ENCODE measurements around the gene PEX16. TPM values are rescaled to one million over a fixed set of nuclear protein-coding genes. Genes with fewer than 3 reads are reported as not detected.

Gene PEX16
- polyA plus RNA-seq, 1 donor, result 22.6 TPM

DNA sequence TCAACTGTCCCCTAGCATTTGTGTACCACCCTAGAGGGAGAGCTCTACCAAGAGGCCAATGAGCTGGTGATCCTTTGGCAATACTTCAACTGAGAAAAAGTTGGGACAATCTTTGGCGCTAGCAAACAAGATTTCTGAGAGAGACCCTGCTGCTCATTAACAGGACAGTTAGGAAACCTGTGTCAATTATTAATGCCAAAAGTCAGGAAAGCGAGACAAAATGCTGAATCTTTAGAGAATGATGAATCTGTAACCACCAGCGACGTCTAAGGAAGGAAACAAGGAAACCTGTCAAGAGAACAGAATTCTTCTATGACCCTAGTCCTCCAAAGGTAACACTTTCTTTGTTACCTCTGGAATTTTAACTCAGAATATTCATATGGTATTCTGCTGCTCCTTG lies 24.7 kb upstream of the PEX16 start:
- DNase-seq, result no peak
- H3K4me3 ChIP-seq (ENCODE audit: low read length), result no peak overlapping the region
- no peaks in the 10 kb centered on the region for H3K4me1 ChIP-seq (ENCODE audit: control insufficient read depth, insufficient read depth, low read length)
- H3K27me3 ChIP-seq (ENCODE audit: control insufficient read depth, insufficient read depth, low read length), result no peaks in the 10 kb centered on the region
- H3K9me3 ChIP-seq (ENCODE audit: control insufficient read depth, low read depth, low read length), result no peaks in the 10 kb centered on the region
- H3K36me3 ChIP-seq (ENCODE audit: control insufficient read depth, insufficient read depth, low read length), result peaks cover 45% of the 10 kb centered on the region
- H3K27ac ChIP-seq (ENCODE audit: low read length), result no peak overlapping the region
- 100% methylated on average over 4 of the region's 4 CpGs for WGBS (ENCODE audit: insufficient coverage, low lambda C conversion rate)

DNA sequence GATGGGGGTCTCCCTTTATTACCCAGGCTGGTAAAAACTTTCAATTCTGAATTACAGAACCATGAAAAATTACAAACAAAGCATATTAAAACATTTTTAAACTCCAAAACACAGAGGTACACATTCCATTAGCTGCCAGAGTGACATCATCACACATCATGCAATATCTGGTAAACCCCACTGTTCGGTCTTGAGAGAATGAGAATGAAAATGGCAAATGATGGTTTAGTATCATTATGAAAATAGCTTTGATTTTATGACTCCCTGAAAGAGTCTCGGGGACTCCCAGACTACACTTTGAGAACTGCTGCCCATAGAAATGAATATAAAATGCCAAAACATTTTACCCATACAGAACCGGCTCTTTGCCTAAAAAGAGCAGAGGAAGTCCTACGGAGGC lies 23.6 kb upstream of the PEX16 start:
- 100% methylated on average over 1 of the region's 4 CpGs for WGBS (ENCODE audit: insufficient coverage, low lambda C conversion rate)
- peaks cover 47% of the 10 kb centered on the region for H3K36me3 ChIP-seq (ENCODE audit: control insufficient read depth, insufficient read depth, low read length)
- no peaks in the 10 kb centered on the region for H3K27me3 ChIP-seq (ENCODE audit: control insufficient read depth, insufficient read depth, low read length)
- no peaks in the 10 kb centered on the region for H3K9me3 ChIP-seq (ENCODE audit: control insufficient read depth, low read depth, low read length)
- no peak overlapping the region for H3K27ac ChIP-seq (ENCODE audit: low read length)
- H3K4me1 ChIP-seq (ENCODE audit: control insufficient read depth, insufficient read depth, low read length), result no peaks in the 10 kb centered on the region
- DNase-seq, result no peak
- H3K4me3 ChIP-seq (ENCODE audit: low read length), result no peak overlapping the region

DNA sequence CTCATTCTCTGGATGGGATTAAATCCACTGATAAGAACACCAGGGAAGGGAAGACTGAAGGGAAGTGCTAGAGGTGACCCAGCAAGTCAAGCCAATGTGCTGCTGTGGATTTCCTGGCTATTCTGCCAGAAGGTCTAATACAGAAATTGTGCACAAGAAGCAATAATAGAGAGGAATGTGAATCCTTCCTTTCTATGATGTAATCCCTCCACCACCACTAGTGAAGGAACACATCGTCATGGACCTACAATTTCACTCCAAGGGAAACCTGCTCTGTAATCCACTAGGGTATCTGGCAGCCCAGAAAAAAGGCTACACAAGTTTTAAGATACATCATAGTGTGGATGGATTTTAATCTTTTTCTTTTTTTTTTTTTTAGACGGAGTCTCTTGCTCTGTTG lies 22.2 kb upstream of the PEX16 start:
- no CpG with 5 or more reads among the region's 2 CpGs for WGBS (ENCODE audit: insufficient coverage, low lambda C conversion rate)
- Histone ChIP-seq H3K9me3 (ENCODE audit: control insufficient read depth, low read depth, low read length) (no peaks in the 10 kb centered on the region), H3K36me3 (ENCODE audit: control insufficient read depth, insufficient read depth, low read length) (peaks cover 45% of the 10 kb centered on the region), H3K27me3 (ENCODE audit: control insufficient read depth, insufficient read depth, low read length) (no peaks in the 10 kb centered on the region), H3K4me3 (ENCODE audit: low read length) (no peak overlapping the region), H3K4me1 (ENCODE audit: control insufficient read depth, insufficient read depth, low read length) (no peaks in the 10 kb centered on the region), H3K27ac (ENCODE audit: low read length) (no peak overlapping the region)
- DNase-seq, result no peak

DNA sequence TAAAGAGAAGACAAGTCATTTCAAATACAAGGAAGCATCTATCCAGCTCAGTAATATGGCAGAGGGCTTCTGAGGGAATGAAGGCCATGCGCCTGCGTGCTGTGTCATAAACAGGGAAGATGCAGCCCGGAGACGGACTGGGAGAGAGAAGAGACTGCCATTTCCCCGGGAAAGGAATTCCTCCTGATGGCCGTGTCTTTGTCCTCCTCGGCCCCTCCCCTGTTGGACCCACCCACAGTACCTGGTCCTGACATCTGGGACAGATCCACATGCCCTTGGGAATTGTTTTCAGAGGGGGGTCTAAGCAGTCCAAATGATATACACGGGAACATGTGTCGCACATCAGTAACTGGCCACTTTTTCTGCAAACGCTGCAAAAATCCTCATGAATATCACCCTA lies 20.2 kb upstream of the PEX16 start:
- no peak for DNase-seq
- H3K9me3 ChIP-seq (ENCODE audit: control insufficient read depth, low read depth, low read length), result no peaks in the 10 kb centered on the region
- no peak overlapping the region for H3K4me3 ChIP-seq (ENCODE audit: low read length)
- H3K27me3 ChIP-seq (ENCODE audit: control insufficient read depth, insufficient read depth, low read length), result no peaks in the 10 kb centered on the region
- no peak overlapping the region for H3K27ac ChIP-seq (ENCODE audit: low read length)
- WGBS (ENCODE audit: insufficient coverage, low lambda C conversion rate), result 93% methylated on average over 2 of the region's 10 CpGs
- no peaks in the 10 kb centered on the region for H3K4me1 ChIP-seq (ENCODE audit: control insufficient read depth, insufficient read depth, low read length)
- peaks cover 57% of the 10 kb centered on the region for H3K36me3 ChIP-seq (ENCODE audit: control insufficient read depth, insufficient read depth, low read length)

DNA sequence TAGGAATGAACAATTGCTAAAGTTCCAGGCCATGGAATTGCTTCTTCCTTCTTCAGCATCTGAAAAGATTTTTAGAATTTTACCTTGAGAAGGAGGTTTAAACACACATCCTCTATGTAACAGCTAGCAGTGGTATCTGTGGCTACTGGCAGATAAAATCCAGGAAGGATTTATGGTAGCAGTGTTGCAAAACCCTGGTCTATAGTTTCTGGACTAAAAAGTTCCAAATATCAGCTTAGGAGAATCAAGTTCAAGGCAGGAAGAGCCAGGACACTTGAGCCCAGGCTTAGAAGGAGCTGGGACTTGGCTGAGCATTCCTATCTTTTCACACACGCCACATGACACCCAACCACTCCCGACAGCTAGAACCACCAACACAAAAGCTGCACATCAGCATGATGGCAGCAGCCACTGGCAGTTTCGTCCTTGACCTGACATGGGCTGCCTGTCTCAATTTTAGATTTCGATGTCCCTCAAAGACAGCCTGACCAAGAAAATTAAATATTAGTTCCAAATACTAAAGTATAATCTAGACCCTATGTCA lies 18.9 kb upstream of the PEX16 start:
- no peaks in the 10 kb centered on the region for H3K27me3 ChIP-seq (ENCODE audit: control insufficient read depth, insufficient read depth, low read length)
- no peak overlapping the region for H3K27ac ChIP-seq (ENCODE audit: low read length)
- no peaks in the 10 kb centered on the region for H3K4me1 ChIP-seq (ENCODE audit: control insufficient read depth, insufficient read depth, low read length)
- H3K9me3 ChIP-seq (ENCODE audit: control insufficient read depth, low read depth, low read length), result no peaks in the 10 kb centered on the region
- DNase-seq, result no peak
- WGBS (ENCODE audit: insufficient coverage, low lambda C conversion rate), result no CpG with 5 or more reads among the region's 4 CpGs
- no peak overlapping the region for H3K4me3 ChIP-seq (ENCODE audit: low read length)
- peaks cover 59% of the 10 kb centered on the region for H3K36me3 ChIP-seq (ENCODE audit: control insufficient read depth, insufficient read depth, low read length)

DNA sequence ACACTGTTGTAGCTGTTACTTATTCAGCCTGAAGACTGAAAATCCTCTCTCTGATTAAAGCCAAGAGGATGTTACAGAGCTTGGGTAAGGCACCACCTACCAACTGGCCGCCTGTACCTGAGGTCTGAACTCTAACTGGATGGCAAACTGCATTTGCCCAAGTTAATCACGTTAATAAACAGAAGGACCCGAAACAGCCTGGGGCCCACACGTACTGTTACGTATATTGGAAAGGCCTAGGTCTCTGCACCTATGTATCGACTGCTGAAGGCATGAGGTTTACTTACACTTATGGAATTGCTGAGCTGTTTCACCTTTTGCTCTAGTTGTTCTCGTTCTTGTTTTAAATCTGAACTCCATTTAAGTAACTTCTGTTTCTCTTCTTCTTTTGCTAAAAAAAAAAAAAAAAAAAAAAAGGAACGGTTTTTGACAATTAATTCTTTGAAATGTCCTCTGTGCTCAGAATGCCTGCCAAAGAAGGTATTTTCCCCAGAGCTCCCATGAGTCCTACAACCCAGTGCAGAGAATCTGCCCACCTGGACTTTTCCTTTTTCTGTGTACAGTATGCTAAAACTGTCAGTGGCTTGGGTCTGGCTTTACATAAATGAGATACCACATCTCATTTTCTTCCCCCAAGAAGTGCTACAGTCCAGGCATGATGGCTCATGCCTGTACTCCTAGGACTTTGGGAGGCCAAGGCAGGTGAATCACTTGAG lies 17.8 kb upstream of the PEX16 start:
- WGBS (ENCODE audit: insufficient coverage, low lambda C conversion rate), result 100% methylated on average over 3 of the region's 8 CpGs
- Histone ChIP-seq H3K36me3 (ENCODE audit: control insufficient read depth, insufficient read depth, low read length) (peaks cover 56% of the 10 kb centered on the region), H3K27ac (ENCODE audit: low read length) (no peak overlapping the region)

DNA sequence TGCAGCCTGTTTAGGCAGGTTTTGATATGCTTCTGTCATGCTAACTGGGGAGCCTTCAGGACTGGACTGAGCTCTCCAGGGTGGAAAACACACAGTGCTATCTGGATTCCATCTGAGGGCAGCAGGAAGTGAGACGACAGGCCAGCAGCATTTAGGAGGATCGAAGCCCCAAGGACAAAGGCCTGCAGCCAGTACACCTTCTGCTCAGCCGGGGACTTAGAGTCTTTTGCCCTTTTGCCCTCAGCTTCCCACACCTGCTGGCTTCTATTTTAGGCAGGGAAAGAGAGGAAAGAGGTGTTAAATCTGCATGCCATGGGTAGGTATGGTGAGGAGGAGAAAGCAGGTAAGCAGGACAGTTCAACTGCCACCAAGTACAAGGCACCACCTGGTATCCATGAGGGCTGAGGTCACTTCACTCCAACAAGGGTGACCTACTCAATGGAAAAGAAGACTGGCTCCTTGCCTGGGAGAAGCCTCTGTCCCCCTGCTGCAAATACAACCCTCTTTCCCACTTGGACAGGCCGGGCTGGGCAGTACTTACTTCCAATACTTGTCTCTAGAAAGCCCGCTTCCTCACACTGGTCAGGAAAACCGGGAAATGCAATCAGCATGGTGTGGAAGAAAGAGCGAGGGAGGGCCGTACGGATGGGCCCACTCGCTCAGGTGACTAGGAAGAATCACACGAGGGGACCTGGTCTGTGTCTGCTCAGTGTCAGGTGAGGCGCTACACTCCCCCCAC lies 17.1 kb upstream of the PEX16 start:
- no peaks in the 10 kb centered on the region for H3K27me3 ChIP-seq (ENCODE audit: control insufficient read depth, insufficient read depth, low read length)
- H3K4me1 ChIP-seq (ENCODE audit: control insufficient read depth, insufficient read depth, low read length), result peaks cover 3% of the 10 kb centered on the region
- H3K4me3 ChIP-seq (ENCODE audit: low read length), result no peak overlapping the region
- H3K27ac ChIP-seq (ENCODE audit: low read length), result no peak overlapping the region
- peaks cover 56% of the 10 kb centered on the region for H3K36me3 ChIP-seq (ENCODE audit: control insufficient read depth, insufficient read depth, low read length)
- peak in 1 of 2 donors; percentile 15 for DNase-seq
- no CpG with 5 or more reads among the region's 12 CpGs for WGBS (ENCODE audit: insufficient coverage, low lambda C conversion rate)
- H3K9me3 ChIP-seq (ENCODE audit: control insufficient read depth, low read depth, low read length), result no peaks in the 10 kb centered on the region

More for the DNA sequence above, 17.8 kb upstream of the PEX16 start:
- no peak for DNase-seq
- no peaks in the 10 kb centered on the region for H3K9me3 ChIP-seq (ENCODE audit: control insufficient read depth, low read depth, low read length)
- no peak overlapping the region for H3K4me3 ChIP-seq (ENCODE audit: low read length)
- no peaks in the 10 kb centered on the region for H3K27me3 ChIP-seq (ENCODE audit: control insufficient read depth, insufficient read depth, low read length)
- no peaks in the 10 kb centered on the region for H3K4me1 ChIP-seq (ENCODE audit: control insufficient read depth, insufficient read depth, low read length)

DNA sequence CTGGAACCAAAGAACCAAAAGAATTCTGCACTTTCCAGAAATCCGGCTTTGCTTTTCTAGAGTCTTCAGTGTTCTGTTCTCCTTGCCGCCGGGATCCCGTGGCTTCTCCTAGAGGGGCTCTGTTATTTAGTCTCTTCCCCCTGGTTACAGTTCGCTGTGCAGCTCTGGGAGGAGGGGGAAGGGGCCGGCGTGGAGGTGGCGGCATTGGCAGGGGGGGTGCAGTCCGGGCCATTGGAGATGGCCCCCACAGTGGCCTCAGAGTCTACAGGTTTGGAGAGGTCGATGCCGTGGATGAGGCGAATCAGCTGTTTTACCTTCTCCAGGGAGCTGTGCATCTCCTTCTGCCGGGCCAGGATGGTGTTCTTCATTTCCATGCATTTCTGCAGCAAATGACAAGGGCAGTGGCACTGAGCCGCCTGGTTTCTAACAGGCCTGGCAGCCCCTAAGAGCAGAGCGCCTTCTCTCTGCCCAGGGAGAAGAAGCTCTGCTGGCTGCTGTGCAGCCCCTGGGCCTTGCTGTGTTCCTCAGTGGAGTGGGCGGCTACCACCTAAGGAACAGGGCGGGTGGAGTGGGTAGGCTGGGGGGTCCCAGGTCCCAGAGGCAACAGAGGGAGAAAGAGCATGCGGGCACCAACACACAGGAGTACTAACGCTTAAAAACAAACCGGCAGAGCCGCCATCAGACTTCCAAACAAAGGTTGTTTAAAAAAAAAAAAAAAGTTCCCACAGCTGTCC lies 16.3 kb upstream of the PEX16 start:
- peaks cover 56% of the 10 kb centered on the region for H3K36me3 ChIP-seq (ENCODE audit: control insufficient read depth, insufficient read depth, low read length)
- H3K9me3 ChIP-seq (ENCODE audit: control insufficient read depth, low read depth, low read length), result no peaks in the 10 kb centered on the region
- peaks cover 5% of the 10 kb centered on the region for H3K4me1 ChIP-seq (ENCODE audit: control insufficient read depth, insufficient read depth, low read length)
- no CpG with 5 or more reads among the region's 21 CpGs for WGBS (ENCODE audit: insufficient coverage, low lambda C conversion rate)
- DNase-seq, result no peak
- H3K27me3 ChIP-seq (ENCODE audit: control insufficient read depth, insufficient read depth, low read length), result no peaks in the 10 kb centered on the region
- no peak overlapping the region for H3K4me3 ChIP-seq (ENCODE audit: low read length)
- H3K27ac ChIP-seq (ENCODE audit: low read length), result no peak overlapping the region

DNA sequence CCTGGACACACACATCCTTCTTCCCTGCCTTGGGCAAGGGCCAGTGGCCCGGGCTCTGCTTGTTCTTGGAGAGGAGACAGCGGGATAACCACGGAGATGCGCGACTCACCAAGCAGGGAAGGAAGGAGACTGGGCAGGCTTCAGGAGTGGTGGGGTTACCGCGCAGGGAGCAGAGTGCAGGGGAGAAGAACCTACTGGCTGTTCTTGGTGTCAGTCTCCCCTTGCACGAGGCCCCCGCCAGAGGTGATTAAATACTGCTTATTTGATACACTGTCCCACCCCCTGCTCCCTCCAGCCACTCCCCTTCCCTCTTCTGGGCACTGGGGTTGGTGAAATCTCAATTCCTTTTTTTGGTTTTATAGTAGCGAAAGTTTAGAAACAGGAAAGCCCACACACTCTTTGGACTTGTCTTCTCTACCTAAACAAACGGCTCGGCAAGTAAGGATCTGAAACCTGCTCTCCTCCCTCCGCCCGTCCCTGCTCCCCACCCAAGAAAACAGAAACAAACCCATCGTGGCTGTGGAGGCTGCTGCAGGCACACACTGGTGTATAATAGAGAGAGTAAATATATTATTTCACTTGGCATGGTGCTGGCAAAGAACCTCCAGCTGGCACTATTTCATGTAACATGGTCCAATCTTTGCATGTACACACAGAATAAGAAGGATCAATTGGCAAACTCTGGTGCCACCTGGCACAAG lies 15.6 kb upstream of the PEX16 start:
- H3K4me1 ChIP-seq (ENCODE audit: control insufficient read depth, insufficient read depth, low read length), result peaks cover 5% of the 10 kb centered on the region
- peaks cover 55% of the 10 kb centered on the region for H3K36me3 ChIP-seq (ENCODE audit: control insufficient read depth, insufficient read depth, low read length)
- no peak for DNase-seq
- no peak overlapping the region for H3K4me3 ChIP-seq (ENCODE audit: low read length)
- 71% methylated on average over 1 of the region's 15 CpGs for WGBS (ENCODE audit: insufficient coverage, low lambda C conversion rate)
- H3K27ac ChIP-seq (ENCODE audit: low read length), result no peak overlapping the region
- H3K9me3 ChIP-seq (ENCODE audit: control insufficient read depth, low read depth, low read length), result no peaks in the 10 kb centered on the region
- H3K27me3 ChIP-seq (ENCODE audit: control insufficient read depth, insufficient read depth, low read length), result no peaks in the 10 kb centered on the region

DNA sequence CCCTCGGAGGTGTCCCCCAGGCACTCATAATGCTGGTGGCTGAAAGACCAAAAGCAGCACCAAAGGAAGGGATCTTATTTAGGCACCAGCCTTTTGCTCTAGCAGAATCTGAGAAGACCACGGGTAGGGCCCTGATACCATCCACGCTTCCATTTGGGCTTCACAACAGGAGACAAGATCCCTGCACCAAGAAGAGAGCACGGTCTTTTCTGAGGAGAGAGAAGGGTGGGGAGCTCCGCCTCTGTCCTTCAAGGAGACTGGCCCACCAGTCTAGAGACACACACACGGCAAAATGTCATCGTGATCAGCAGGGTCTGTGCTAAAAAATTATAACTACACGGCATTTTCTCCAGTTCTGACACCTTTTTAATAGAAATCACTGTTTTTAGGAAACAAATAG lies 14.5 kb upstream of the PEX16 start:
- WGBS (ENCODE audit: insufficient coverage, low lambda C conversion rate), result 83% methylated on average over 1 of the region's 8 CpGs
- H3K36me3 ChIP-seq (ENCODE audit: control insufficient read depth, insufficient read depth, low read length), result peaks cover 47% of the 10 kb centered on the region
- H3K4me1 ChIP-seq (ENCODE audit: control insufficient read depth, insufficient read depth, low read length), result peaks cover 5% of the 10 kb centered on the region
- no peak overlapping the region for H3K4me3 ChIP-seq (ENCODE audit: low read length)
- H3K9me3 ChIP-seq (ENCODE audit: control insufficient read depth, low read depth, low read length), result no peaks in the 10 kb centered on the region
- no peak overlapping the region for H3K27ac ChIP-seq (ENCODE audit: low read length)
- H3K27me3 ChIP-seq (ENCODE audit: control insufficient read depth, insufficient read depth, low read length), result no peaks in the 10 kb centered on the region
- no peak for DNase-seq
